ENCODE results near the gene HLA-DOB. TPM values are rescaled to one million over a fixed set of nuclear protein-coding genes. Genes with fewer than 3 reads are reported as not detected.

HLA-DOB gene
- total RNA-seq, 1 donor from 2014 or later = not detected

DNA sequence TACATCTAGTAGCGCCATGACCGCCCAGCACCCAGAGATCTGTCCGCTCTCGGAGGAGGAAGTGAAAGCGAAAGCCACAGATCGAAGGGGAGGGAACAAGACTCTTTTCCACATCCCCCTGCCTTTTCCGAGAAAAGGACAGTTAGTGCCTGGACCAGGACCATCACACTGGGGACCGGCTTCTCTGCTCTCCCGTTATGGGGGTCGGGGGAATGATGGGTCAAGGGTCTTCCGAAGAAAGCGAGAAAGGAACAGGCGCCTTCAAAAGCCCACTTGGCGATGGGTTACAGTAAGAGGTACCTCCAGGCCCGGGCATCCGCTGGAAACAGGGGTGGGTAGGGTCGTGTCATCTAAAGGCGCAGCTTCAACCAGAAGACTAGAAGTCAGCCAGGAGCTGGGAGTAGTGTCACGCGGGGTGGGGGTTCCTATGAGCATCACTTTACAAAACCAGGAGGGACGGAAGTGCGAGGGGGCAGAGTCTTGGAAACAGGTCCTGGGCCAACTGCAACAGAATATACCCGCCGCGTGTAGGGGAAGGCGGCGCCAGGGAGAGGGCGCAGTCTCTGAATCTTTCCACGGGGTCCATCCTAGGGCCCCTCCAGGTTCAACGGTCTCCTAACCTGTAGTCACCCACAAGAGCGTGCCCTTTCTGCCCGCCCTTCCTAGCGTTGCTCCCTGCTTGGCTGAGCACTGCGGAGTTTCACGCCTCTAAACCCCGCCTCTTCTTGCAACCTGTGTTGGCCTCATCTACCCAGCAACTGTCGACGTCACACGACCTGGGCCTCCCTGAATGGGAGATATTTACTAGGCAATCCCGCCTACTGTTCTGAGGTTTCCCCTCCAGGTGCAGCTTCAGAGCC lies 27.4 kb upstream of the HLA-DOB start, which contains the start of gene PSMB8:
TSS of gene PSMB8 (minus strand) at position 69 of the 860 bp plus-strand sequence. CDS start at position 18, 51 bp downstream.
- H3K9ac ChIP-seq (ENCODE audit: low read depth in 1 of 3, low read length in 3 of 3) = peak within 1 kb of the TSS; percentile 82 to 92 (median 90)

DNA sequence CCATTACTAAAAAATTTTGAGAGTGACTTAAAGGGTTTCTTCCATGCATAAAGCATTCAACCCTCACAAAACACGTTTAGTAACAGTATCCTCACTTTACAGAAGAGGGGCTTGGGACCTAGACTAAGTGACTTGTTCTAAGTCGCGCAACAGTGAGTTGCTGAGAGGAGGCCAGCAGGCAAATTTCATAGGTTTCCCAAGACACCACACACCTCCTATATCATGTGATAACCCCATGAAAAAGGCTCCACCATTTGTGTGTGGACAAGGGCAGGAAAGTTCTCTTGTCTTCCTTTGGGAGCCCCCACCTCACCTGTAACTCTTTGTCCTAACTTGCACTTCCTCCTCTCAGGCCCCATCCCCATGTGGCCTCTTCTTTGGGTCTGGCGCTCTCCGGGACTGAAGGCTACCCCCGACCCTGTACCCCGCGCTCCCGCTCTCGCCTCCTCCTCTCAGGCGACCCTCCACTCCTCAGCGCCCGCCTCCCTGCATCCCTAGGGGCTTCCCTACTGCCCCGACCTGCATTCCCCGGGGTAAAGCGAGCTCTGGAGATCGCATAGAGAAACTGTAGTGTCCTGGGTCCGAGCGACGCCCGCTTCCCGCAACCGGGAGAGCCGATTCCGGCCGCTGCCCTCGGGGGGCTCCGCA lies 26.7 kb upstream of the HLA-DOB start:
- Histone ChIP-seq H3K4me1 (ENCODE audit: control insufficient read depth in 3 of 3, insufficient read depth in 3 of 3, low read length in 3 of 3) (peaks cover 19 to 28% (median 21%) of the 10 kb centered on the region in 3 donors), H3K27me3 (ENCODE audit: control insufficient read depth in 3 of 3, insufficient read depth in 3 of 3, low read length in 3 of 3) (no peaks in the 10 kb centered on the region), H3K27ac (ENCODE audit: low read depth, low read length) (peak overlapping the region; percentile 91), H3K36me3 (ENCODE audit: control insufficient read depth in 3 of 3, insufficient read depth in 3 of 3, low read length in 3 of 3) (peaks cover 21 to 42% (median 41%) of the 10 kb centered on the region in 3 donors), H3K9me3 (ENCODE audit: control insufficient read depth in 3 of 3, low read length in 3 of 3) (no peaks in the 10 kb centered on the region), H3K4me3 (ENCODE audit: low read length in 3 of 3) (peak overlapping the region; percentile 73 to 91 (median 88)), H3K9ac (ENCODE audit: low read depth in 1 of 3, low read length in 3 of 3) (peak overlapping the region; percentile 82 to 92 (median 90))

More for the DNA sequence above, 27.4 kb upstream of the HLA-DOB start, which contains the start of gene PSMB8:
- peaks cover 28 to 49% (median 46%) of the 10 kb centered on the region in 3 donors for H3K36me3 ChIP-seq (ENCODE audit: control insufficient read depth in 3 of 3, insufficient read depth in 3 of 3, low read length in 3 of 3)
- H3K4me1 ChIP-seq (ENCODE audit: control insufficient read depth in 3 of 3, insufficient read depth in 3 of 3, low read length in 3 of 3) = peaks cover 19 to 28% (median 21%) of the 10 kb centered on the region in 3 donors
- H3K9me3 ChIP-seq (ENCODE audit: control insufficient read depth in 3 of 3, low read length in 3 of 3) = no peaks in the 10 kb centered on the region
- H3K27me3 ChIP-seq (ENCODE audit: control insufficient read depth in 3 of 3, insufficient read depth in 3 of 3, low read length in 3 of 3) = no peaks in the 10 kb centered on the region
- H3K4me3 ChIP-seq (ENCODE audit: low read length in 3 of 3) = peak within 1 kb of the TSS; percentile 73 to 91 (median 88)
- peak within 1 kb of the TSS; percentile 91 for H3K27ac ChIP-seq (ENCODE audit: low read depth, low read length)

DNA sequence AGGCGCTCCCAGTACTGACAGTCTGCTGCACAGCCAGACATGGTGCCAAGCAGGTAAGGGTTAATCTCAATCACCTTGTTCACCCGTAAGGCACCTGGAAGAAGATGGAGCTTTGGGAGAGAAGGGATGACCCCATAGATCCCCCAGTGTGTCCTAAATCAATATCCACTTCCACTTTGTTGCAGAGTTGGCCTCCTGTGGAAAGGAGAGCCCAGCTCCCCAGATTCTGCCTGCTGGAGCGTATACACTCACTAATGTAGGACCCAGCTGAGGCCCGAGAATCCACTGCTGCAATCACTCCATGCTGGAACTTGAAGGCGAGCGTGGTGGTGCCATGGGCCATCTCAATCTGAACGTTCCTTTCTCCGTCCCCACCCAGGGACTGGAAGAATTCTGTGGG lies 25.9 kb upstream of the HLA-DOB start:
- H3K36me3 ChIP-seq (ENCODE audit: control insufficient read depth in 3 of 3, insufficient read depth in 3 of 3, low read length in 3 of 3) = peaks cover 13 to 34% (median 33%) of the 10 kb centered on the region in 3 donors
- no peaks in the 10 kb centered on the region for H3K9me3 ChIP-seq (ENCODE audit: control insufficient read depth in 3 of 3, low read length in 3 of 3)
- no peak overlapping the region for H3K9ac ChIP-seq (ENCODE audit: low read depth in 1 of 3, low read length in 3 of 3)
- peak overlapping the region; percentile 91 for H3K27ac ChIP-seq (ENCODE audit: low read depth, low read length)
- H3K4me3 ChIP-seq (ENCODE audit: low read length in 3 of 3) = peak overlapping the region in 2 of 3 donors; percentile 73 to 88
- H3K27me3 ChIP-seq (ENCODE audit: control insufficient read depth in 3 of 3, insufficient read depth in 3 of 3, low read length in 3 of 3) = no peaks in the 10 kb centered on the region
- peaks cover 23 to 32% (median 25%) of the 10 kb centered on the region in 3 donors for H3K4me1 ChIP-seq (ENCODE audit: control insufficient read depth in 3 of 3, insufficient read depth in 3 of 3, low read length in 3 of 3)

DNA sequence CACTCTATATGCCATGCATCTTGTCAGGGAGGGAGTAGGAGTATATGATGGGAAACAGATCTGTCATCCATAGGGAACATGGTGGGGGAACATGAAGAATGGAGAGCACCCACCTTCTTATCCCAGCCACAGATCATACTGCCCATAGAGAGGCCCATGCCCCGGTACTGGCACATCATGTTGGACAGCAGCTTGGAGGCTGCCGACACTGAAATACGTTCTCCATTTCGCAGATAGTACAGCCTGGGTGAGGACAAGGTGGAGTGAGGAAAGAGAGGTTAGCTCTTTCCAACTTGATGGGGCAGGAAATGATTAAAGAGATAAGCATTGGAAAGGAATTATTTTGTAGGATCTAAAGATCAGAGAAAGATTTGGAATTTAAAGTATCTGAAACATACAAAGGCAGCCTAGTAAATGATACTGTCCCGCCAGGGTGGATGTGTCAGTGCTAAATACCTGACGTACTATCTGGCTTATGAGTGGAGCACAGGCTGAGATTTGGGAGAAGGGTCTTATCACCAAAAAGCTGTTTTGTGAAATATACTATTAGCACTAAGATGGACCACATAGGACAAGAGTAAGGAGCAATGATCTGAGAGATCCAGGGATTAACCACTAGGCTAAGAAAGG lies 25.3 kb upstream of the HLA-DOB start:
- no peak overlapping the region for H3K27ac ChIP-seq (ENCODE audit: low read depth, low read length)
- no peaks in the 10 kb centered on the region for H3K27me3 ChIP-seq (ENCODE audit: control insufficient read depth in 3 of 3, insufficient read depth in 3 of 3, low read length in 3 of 3)
- no peaks in the 10 kb centered on the region for H3K9me3 ChIP-seq (ENCODE audit: control insufficient read depth in 3 of 3, low read length in 3 of 3)
- no peak overlapping the region for H3K9ac ChIP-seq (ENCODE audit: low read depth in 1 of 3, low read length in 3 of 3)
- peaks cover 9 to 28% (median 28%) of the 10 kb centered on the region in 3 donors for H3K36me3 ChIP-seq (ENCODE audit: control insufficient read depth in 3 of 3, insufficient read depth in 3 of 3, low read length in 3 of 3)
- peaks cover 26 to 38% (median 31%) of the 10 kb centered on the region in 3 donors for H3K4me1 ChIP-seq (ENCODE audit: control insufficient read depth in 3 of 3, insufficient read depth in 3 of 3, low read length in 3 of 3)
- H3K4me3 ChIP-seq (ENCODE audit: low read length in 3 of 3) = peak overlapping the region in 1 of 3 donors; percentile 88

DNA sequence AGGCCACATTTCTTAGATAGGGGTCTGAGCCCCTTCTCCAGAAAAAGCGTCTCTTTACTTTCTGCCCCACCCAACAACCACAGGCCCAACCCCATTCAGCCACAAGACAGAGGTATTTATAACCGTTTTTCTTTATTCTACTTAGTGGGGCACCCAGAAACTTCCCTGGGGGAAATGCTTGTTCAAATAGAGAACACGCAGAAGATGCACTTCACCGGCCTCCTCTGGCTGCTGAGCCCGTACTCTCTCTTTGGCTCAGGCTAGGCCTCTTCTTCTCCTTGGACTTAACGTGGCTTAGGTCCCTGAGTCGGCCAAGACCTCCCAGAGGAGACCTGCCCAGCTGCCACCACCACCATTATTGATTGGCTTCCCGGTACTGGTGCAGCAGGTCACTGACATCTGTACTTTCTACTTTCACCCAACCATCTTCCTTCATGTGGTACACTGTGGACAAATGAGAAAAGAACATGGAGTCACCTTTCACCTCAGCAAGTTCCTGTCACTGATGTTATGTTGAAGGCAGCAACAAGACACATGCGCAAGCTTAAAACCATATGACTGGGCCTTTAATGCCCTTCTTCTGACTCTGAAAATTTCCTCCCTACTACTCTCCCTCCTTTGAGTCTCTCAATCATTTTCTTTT lies 23.9 kb upstream of the HLA-DOB start:
- no peak overlapping the region for H3K27ac ChIP-seq (ENCODE audit: low read depth, low read length)
- no peak overlapping the region for H3K9ac ChIP-seq (ENCODE audit: low read depth in 1 of 3, low read length in 3 of 3)
- H3K36me3 ChIP-seq (ENCODE audit: control insufficient read depth in 3 of 3, insufficient read depth in 3 of 3, low read length in 3 of 3) = peaks cover 5 to 16% (median 14%) of the 10 kb centered on the region in 3 donors
- H3K9me3 ChIP-seq (ENCODE audit: control insufficient read depth in 3 of 3, low read length in 3 of 3) = no peaks in the 10 kb centered on the region
- peaks cover 26 to 36% (median 31%) of the 10 kb centered on the region in 3 donors for H3K4me1 ChIP-seq (ENCODE audit: control insufficient read depth in 3 of 3, insufficient read depth in 3 of 3, low read length in 3 of 3)
- no peaks in the 10 kb centered on the region for H3K27me3 ChIP-seq (ENCODE audit: control insufficient read depth in 3 of 3, insufficient read depth in 3 of 3, low read length in 3 of 3)
- no peak overlapping the region for H3K4me3 ChIP-seq (ENCODE audit: low read length in 3 of 3)

DNA sequence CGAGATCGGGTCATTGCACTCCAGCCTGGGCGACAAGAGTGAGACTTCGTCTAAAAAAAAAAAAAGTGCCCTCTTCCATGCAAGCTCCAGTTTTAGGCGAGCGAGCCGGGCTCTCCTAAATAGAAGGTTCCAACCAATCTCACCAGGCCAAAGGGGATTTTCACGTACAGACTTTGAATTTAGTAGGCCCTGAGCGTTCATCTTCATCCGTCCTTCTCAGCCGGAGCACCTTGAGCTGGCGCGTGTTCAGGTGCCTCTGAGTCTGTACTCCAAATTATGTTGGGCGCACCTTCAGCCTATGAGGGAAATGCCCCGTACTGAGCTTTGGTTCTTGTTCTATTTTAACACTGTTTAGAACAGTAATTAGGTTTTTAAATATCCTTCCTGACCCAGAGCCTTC lies 22.6 kb upstream of the HLA-DOB start:
- peak overlapping the region; percentile 84 for H3K27ac ChIP-seq (ENCODE audit: low read depth, low read length)
- H3K4me1 ChIP-seq (ENCODE audit: control insufficient read depth in 3 of 3, insufficient read depth in 3 of 3, low read length in 3 of 3) = peaks cover 20 to 25% (median 24%) of the 10 kb centered on the region in 3 donors
- no peak overlapping the region for H3K9ac ChIP-seq (ENCODE audit: low read depth in 1 of 3, low read length in 3 of 3)
- H3K36me3 ChIP-seq (ENCODE audit: control insufficient read depth in 3 of 3, insufficient read depth in 3 of 3, low read length in 3 of 3) = peaks cover 8 to 21% (median 19%) of the 10 kb centered on the region in 3 donors
- no peaks in the 10 kb centered on the region for H3K9me3 ChIP-seq (ENCODE audit: control insufficient read depth in 3 of 3, low read length in 3 of 3)
- H3K27me3 ChIP-seq (ENCODE audit: control insufficient read depth in 3 of 3, insufficient read depth in 3 of 3, low read length in 3 of 3) = no peaks in the 10 kb centered on the region
- no peak overlapping the region for H3K4me3 ChIP-seq (ENCODE audit: low read length in 3 of 3)

DNA sequence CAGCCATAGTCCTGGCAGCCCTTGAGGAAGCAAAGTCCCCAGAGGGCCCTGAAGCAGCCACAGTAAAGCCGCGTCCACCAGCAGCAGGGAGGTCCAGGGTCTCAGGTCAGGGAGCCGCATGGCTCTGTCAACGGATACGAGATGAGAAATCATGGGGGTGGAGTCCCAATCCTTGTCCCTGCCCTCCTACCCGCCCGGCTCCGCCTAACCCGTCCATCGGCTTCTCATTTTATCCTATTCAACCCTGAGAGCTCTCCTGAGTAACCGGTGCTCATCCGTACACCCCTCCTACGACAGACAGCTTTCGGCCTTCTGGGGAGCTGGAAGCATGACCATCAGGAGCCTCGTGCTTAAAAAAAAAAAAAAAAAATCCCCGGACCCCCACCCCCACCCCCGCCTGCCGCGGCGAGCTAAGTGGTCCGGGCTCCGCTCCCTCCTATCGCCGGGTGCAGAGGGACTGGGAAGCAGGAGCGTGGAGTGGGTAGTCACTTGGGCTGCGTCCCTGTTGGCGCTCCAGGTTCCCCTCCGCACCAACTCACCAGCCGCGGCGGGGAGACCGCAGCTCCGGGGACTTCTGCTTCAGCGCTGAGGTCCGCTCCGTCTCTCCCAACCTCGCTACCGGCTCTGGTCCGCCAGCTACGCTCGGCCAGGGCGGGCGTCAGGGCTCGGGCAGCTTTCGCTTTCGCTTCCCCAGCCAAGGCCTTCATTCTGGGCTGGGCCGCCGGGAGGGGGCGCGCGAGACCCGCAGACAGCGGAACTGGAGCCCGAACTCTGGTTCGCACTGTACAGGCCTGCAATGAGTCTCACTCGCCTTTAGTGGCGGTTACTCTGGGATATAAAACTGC lies 21.5 kb upstream of the HLA-DOB start, which contains the start of gene TAP2:
TSS of gene TAP2 (minus strand) at position 626 of the 845 bp plus-strand sequence. CDS start at position 120, 506 bp downstream.
- peak within 1 kb of the TSS; percentile 73 to 88 (median 82) for H3K9ac ChIP-seq (ENCODE audit: low read depth in 1 of 3, low read length in 3 of 3)
- H3K4me3 ChIP-seq (ENCODE audit: low read length in 3 of 3) = peak within 1 kb of the TSS; percentile 80 to 91 (median 85)
- H3K27me3 ChIP-seq (ENCODE audit: control insufficient read depth in 3 of 3, insufficient read depth in 3 of 3, low read length in 3 of 3) = no peaks in the 10 kb centered on the region
- peaks cover 8 to 25% (median 19%) of the 10 kb centered on the region in 3 donors for H3K36me3 ChIP-seq (ENCODE audit: control insufficient read depth in 3 of 3, insufficient read depth in 3 of 3, low read length in 3 of 3)
- H3K9me3 ChIP-seq (ENCODE audit: control insufficient read depth in 3 of 3, low read length in 3 of 3) = no peaks in the 10 kb centered on the region
- peaks cover 12 to 18% (median 14%) of the 10 kb centered on the region in 3 donors for H3K4me1 ChIP-seq (ENCODE audit: control insufficient read depth in 3 of 3, insufficient read depth in 3 of 3, low read length in 3 of 3)
- H3K27ac ChIP-seq (ENCODE audit: low read depth, low read length) = peak within 1 kb of the TSS; percentile 84

DNA sequence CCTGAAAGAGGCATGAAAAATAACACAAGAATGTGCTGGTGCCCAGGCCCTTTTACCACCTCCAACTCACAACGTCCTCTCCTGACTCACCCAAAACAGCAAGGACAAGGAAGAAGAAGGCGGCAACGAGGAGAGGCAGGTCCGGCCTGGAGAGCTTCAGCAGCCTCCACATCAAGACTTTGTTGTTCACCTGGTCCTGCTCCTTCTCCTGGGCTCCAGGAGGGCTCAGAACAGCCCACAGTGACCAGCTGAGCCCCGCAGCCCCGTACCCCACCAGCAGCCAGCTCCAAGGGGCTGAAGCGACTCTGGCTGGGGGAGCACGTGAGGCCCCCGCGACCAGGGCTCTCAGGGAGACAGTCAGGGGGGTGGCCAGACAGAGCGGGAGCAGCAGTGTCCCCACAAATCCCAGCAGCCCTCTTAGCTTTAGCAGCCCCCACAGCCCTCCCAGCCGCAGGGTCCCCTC lies 20.9 kb upstream of the HLA-DOB start:
- Histone ChIP-seq H3K4me3 (ENCODE audit: low read length in 3 of 3) (peak overlapping the region; percentile 80 to 91 (median 85)), H3K27ac (ENCODE audit: low read depth, low read length) (peak overlapping the region; percentile 84), H3K9ac (ENCODE audit: low read depth in 1 of 3, low read length in 3 of 3) (peak overlapping the region; percentile 71 to 88 (median 82)), H3K4me1 (ENCODE audit: control insufficient read depth in 3 of 3, insufficient read depth in 3 of 3, low read length in 3 of 3) (peaks cover 11 to 13% (median 13%) of the 10 kb centered on the region in 3 donors), H3K36me3 (ENCODE audit: control insufficient read depth in 3 of 3, insufficient read depth in 3 of 3, low read length in 3 of 3) (peaks cover 7 to 25% (median 19%) of the 10 kb centered on the region in 3 donors), H3K9me3 (ENCODE audit: control insufficient read depth in 3 of 3, low read length in 3 of 3) (no peaks in the 10 kb centered on the region), H3K27me3 (ENCODE audit: control insufficient read depth in 3 of 3, insufficient read depth in 3 of 3, low read length in 3 of 3) (no peaks in the 10 kb centered on the region)

All from skeletal muscle tissue (tissue), 4 donors.